Upper lobe of right lung (tissue), 1 donor: ENCODE data around the gene HS3ST3B1. TPM values are rescaled to one million over a fixed set of nuclear protein-coding genes. Genes with fewer than 3 reads are reported as not detected.

Experiments
- ATAC-seq: fragments of 200-7000 bp; cut with Tn5 transposase; one replicate; pipeline ENCODE4 v1.9.1; 2020; ENCODE audit warnings: mild to moderate bottlenecking, moderate library complexity
- DNase-seq: peaks from one replicate; pipeline ENCODE4 v3.0.0-alpha.2; 2020
- H3K27ac ChIP-seq: fragments of 200-600 bp; one replicate; pipeline ENCODE4 v1.8.0; 2022
- H3K27me3 ChIP-seq: fragments of 200-600 bp; one replicate; pipeline ENCODE4 v1.8.0; 2022; ENCODE audit warnings: mild to moderate bottlenecking
- H3K36me3 ChIP-seq: fragments of 200-600 bp; one replicate; pipeline ENCODE4 v1.8.0; 2022
- H3K4me1 ChIP-seq: fragments of 200-600 bp; one replicate; pipeline ENCODE4 v1.8.0; 2022
- H3K4me3 ChIP-seq: fragments of 200-600 bp; one replicate; pipeline ENCODE4 v1.8.0; 2022; ENCODE audit warnings: mild to moderate bottlenecking
- H3K9me3 ChIP-seq: fragments of 200-600 bp; one replicate; pipeline ENCODE4 v1.8.0; 2022
- intact Hi-C: fragments of 100-400 bp; cut with DNase I; formaldehyde crosslinking; loops from one replicate; pipeline ENCODE4 v1.11.0; 2022
- total RNA-seq: library from RNA; stranded (reverse); fragmentation: NEBNext Ultra II Directional; extraction: Animal tissue kit (Norgen Biotek cat#: 25700); gene quantifications from one replicate; pipeline ENCODE4 v1.2.1, GENCODE V29; 2021
- TF ChIP-seq, protein P1 (sequence below): fragments of 200-600 bp; IDR thresholded peaks from one replicate; pipeline ENCODE4 v1.8.0; 2022; ENCODE audit warnings: antibody characterized with exemption
- donor health status: DM: no; HTN: yes; CAD: no; lungs with severe emphysema.

Gene HS3ST3B1
- total RNA-seq, 1 donor from 2014 or later, result 2.7 TPM

DNA sequence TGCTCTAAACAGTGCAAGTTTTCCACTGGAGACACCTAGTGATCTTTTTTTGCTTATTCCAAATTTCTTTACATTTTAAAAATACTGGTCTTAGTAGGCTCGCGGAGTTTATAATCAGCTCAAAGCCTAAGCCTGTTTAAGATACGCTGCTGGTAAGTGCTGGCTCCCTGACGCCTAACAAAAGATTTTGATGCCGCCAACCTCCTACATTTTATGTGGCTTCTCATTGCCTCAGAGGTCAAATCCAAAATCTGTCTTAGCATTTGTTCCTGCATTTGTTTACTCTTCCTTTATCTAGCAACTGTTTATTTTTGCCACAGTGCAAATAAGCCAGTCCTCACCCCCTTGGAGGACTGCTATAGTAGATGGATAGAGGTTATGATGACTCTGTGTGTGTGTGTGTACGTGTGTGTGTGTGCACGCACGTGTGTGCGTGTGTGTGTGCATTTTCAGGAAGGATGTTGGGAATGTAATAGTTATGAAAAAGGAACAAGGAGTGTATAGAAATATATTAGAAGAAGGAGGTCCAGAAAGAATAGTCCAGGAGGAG, 24.8 kb downstream of the HS3ST3B1 start:
- Histone ChIP-seq H3K9me3 (no peaks in the 10 kb centered on the region), H3K27me3 (peaks cover 4% of the 10 kb centered on the region), H3K4me1 (no peaks in the 10 kb centered on the region), H3K27ac (no peak overlapping the region), H3K4me3 (no peak overlapping the region), H3K36me3 (no peaks in the 10 kb centered on the region)
- intact Hi-C loops, result no loop called here
- ATAC-seq (no peak), DNase-seq (no peak)
- TF ChIP-seq, protein P1, sequence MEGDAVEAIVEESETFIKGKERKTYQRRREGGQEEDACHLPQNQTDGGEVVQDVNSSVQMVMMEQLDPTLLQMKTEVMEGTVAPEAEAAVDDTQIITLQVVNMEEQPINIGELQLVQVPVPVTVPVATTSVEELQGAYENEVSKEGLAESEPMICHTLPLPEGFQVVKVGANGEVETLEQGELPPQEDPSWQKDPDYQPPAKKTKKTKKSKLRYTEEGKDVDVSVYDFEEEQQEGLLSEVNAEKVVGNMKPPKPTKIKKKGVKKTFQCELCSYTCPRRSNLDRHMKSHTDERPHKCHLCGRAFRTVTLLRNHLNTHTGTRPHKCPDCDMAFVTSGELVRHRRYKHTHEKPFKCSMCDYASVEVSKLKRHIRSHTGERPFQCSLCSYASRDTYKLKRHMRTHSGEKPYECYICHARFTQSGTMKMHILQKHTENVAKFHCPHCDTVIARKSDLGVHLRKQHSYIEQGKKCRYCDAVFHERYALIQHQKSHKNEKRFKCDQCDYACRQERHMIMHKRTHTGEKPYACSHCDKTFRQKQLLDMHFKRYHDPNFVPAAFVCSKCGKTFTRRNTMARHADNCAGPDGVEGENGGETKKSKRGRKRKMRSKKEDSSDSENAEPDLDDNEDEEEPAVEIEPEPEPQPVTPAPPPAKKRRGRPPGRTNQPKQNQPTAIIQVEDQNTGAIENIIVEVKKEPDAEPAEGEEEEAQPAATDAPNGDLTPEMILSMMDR, result no peak

DNA sequence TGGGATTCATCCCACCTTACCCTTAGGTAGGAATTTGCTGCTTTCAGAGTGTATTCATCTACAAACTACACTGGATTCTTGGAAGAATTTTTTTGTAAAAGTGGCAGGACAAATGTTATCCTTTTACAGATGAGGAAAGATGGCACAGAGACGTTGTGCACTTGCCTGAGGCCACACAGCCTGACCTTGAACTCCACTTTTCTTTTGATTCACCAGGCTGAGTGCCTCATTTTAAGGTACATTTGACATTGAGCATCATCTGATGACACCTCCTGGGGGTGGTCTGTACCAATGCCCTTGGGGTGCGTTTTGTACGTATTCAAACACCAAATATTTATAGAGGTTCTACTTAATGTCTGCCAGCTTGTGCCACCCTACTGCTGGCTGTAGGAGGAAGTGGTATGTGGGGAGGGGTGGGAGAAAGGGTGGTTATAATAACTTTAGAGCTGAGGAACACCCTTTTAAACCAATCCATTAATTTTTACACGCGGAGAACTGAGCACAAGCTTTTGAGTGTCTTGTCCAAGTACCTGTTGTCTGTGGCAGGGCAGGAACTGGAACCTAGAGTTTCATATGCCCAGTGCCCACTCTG, 29.1 kb downstream of the HS3ST3B1 start:
- Histone ChIP-seq H3K36me3 (no peaks in the 10 kb centered on the region), H3K27ac (no peak overlapping the region), H3K4me1 (peaks cover 6% of the 10 kb centered on the region), H3K4me3 (no peak overlapping the region), H3K9me3 (no peaks in the 10 kb centered on the region), H3K27me3 (peaks cover 4% of the 10 kb centered on the region)
- DNase-seq (no peak), ATAC-seq (no peak)
- intact Hi-C loops, result no loop called here
- TF ChIP-seq, protein P1, result no peak

DNA sequence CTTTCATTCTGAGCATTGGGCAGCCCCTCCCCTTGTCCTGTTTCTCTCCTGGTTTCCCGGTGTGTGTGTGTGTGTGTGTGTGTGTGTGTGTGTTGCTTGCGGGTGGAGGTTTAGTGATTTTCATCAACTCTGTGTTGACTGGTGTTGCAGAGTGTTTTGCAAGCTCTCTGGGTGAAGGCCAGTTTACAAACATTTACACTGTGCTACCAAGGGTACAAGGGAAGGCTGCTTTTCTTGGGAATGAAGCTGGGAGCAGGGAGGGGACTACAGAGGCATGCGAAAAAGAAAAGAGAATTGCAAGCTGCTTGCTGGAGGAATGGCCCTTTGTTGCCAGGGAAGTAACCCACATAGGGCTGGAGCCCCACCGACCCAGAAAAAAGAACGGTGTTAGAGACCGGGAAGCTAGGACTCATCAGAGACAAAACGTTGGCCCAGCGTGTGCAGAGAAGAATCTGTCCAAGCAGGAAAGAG, 29.6 kb downstream of the HS3ST3B1 start:
- Histone ChIP-seq H3K27me3 (peaks cover 4% of the 10 kb centered on the region), H3K27ac (no peak overlapping the region), H3K9me3 (no peaks in the 10 kb centered on the region), H3K4me3 (no peak overlapping the region), H3K36me3 (no peaks in the 10 kb centered on the region), H3K4me1 (peaks cover 7% of the 10 kb centered on the region)
- intact Hi-C loops, result no loop called here
- TF ChIP-seq, protein P1, result no peak
- ATAC-seq (peak; percentile 41), DNase-seq (no peak)

DNA sequence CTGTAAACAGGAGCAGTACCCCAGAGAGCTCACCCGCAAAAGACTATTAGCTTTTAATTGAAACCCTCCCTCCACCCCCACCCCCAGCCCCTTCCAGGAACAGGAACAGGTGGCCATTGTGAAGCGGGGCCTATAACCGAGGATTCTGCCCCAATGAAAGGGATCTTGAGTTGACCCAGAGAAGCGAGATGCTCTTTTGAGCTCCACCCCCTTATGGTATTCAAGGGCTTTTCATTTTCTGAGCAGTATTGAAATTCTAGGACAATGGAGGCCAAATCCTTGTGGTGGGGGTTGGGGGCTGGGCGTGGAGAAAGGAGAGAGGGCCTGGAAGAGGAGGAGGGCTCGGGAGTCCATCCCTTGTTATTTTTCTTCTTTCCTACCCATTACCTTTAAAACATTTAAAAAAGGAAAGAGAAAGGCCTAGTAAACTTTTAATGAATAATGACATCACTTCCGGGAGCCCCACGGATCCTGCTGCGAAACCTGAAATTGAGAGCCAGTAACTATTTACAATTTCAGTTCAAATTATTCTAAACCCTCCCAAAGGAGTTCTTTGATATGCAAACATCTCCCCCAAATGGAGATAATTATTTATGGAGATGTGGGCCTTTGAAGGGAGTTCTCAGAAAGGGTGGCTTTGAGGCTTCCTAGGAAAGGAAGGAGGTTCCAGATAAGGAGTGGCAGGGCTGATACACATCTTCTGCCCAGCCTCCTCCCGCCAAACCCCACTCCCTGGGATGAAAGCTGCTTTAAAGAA, 30.5 kb downstream of the HS3ST3B1 start:
- DNase-seq (no peak), ATAC-seq (no peak)
- Histone ChIP-seq H3K27ac (no peak overlapping the region), H3K36me3 (no peaks in the 10 kb centered on the region), H3K27me3 (peaks cover 4% of the 10 kb centered on the region), H3K9me3 (no peaks in the 10 kb centered on the region), H3K4me1 (peaks cover 7% of the 10 kb centered on the region), H3K4me3 (no peak overlapping the region)
- intact Hi-C loops, result no loop called here
- TF ChIP-seq, protein P1, result no peak

DNA sequence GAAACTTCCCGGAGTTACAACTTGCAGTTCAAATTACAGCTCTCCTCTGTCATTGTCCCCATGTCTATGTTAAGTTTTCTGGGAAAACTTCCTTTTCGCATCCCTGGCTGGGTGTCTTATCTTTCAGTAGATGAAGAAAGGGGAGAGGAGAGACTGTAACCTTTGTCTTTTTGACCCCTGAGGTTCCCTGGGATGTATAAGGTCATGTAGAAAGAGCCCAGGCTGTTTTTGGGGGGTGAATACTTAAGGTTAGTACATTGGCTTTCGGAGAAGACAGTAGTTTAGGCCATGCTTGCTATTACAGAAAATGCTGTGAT, 31.1 kb downstream of the HS3ST3B1 start:
- Histone ChIP-seq H3K36me3 (no peaks in the 10 kb centered on the region), H3K4me1 (peaks cover 7% of the 10 kb centered on the region), H3K9me3 (no peaks in the 10 kb centered on the region), H3K27me3 (peaks cover 4% of the 10 kb centered on the region), H3K4me3 (no peak overlapping the region), H3K27ac (no peak overlapping the region)
- intact Hi-C loops, result no loop called here
- ATAC-seq (no peak), DNase-seq (no peak)
- TF ChIP-seq, protein P1, result no peak
